ENCODE results near the gene ACSS1. TPM values are rescaled to one million over a fixed set of nuclear protein-coding genes. Genes with fewer than 3 reads are reported as not detected.

ACSS1 gene
- total RNA-seq, 1 donor from 2014 or later = 5.9 TPM

- no peak for DNase-seq (ENCODE audit: low read depth, low spot score)
These were observed 10.9 kb downstream of the ACSS1 start for GRCh38 chr20:25046736-25047666.

- DNase-seq (ENCODE audit: low read depth, low spot score) = no peak
These were observed 11.7 kb downstream of the ACSS1 start for GRCh38 chr20:25046181-25046641.

GRCh38 chr20:25045343-25045712 lies 12.6 kb downstream of the ACSS1 start:
- no peak for DNase-seq (ENCODE audit: low read depth, low spot score)

GRCh38 chr20:25044660-25045342 lies 13.1 kb downstream of the ACSS1 start:
- no peak for DNase-seq (ENCODE audit: low read depth, low spot score)

- DNase-seq (ENCODE audit: low read depth, low spot score) = no peak
These were observed 13.7 kb downstream of the ACSS1 start for GRCh38 chr20:25044261-25044560.

- DNase-seq (ENCODE audit: low read depth, low spot score) = no peak
These were observed 14.3 kb downstream of the ACSS1 start for GRCh38 chr20:25043499-25044260.

GRCh38 chr20:25042531-25043498 lies 15.1 kb downstream of the ACSS1 start:
- DNase-seq (ENCODE audit: low read depth, low spot score) = no peak

- no peak for DNase-seq (ENCODE audit: low read depth, low spot score)
These were observed 16.0 kb downstream of the ACSS1 start for GRCh38 chr20:25041813-25042530.

- DNase-seq (ENCODE audit: low read depth, low spot score) = no peak
These were observed 17.5 kb downstream of the ACSS1 start for GRCh38 chr20:25040438-25040831.

GRCh38 chr20:25039697-25040437 lies 18.1 kb downstream of the ACSS1 start:
- DNase-seq (ENCODE audit: low read depth, low spot score) = peak; percentile 47

GRCh38 chr20:25038591-25039015 lies 19.3 kb downstream of the ACSS1 start:
- DNase-seq (ENCODE audit: low read depth, low spot score) = no peak

GRCh38 chr20:25038103-25038410 lies 19.9 kb downstream of the ACSS1 start:
- DNase-seq (ENCODE audit: low read depth, low spot score) = no peak

- DNase-seq (ENCODE audit: low read depth, low spot score) = no peak
These were observed 20.4 kb downstream of the ACSS1 start for GRCh38 chr20:25037288-25038102.

- DNase-seq (ENCODE audit: low read depth, low spot score) = no peak
These were observed 21.5 kb downstream of the ACSS1 start for GRCh38 chr20:25036331-25036936.

- no peak for DNase-seq (ENCODE audit: low read depth, low spot score)
These were observed 22.0 kb downstream of the ACSS1 start for GRCh38 chr20:25035921-25036320.

- no peak for DNase-seq (ENCODE audit: low read depth, low spot score)
These were observed 24.0 kb downstream of the ACSS1 start for GRCh38 chr20:25033924-25034300.

GRCh38 chr20:25033265-25033923 lies 24.5 kb downstream of the ACSS1 start:
- DNase-seq (ENCODE audit: low read depth, low spot score) = no peak

Measured in pulmonary artery endothelial cell (primary cell).